ENCODE measurements around the gene CCDC170. TPM values are rescaled to one million over a fixed set of nuclear protein-coding genes. Genes with fewer than 3 reads are reported as not detected.

The CCDC170 gene
- total and polyA plus RNA-seq, 2 donors (not counting 1 experiment from before 2014, with no cell fraction given): 0.76 to 0.83 TPM

DNA sequence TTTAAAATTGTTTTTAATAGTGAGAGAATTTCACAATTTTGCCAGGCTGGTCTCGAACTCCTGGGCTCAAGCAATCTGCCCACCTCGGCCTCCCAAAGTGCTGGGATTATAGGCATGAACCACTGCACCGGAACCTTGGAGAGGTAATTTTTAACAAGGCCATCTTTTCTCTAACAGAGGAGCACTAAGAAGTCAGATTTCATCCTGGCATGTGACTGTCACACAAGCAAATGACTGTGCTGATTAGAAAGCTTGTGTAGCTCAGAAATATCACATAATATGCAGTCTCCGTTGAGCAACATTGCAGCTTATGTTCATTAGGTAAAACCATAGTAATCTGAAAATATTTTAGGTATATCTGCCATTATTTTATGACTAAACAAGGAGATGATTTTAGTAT, 156.0 kb downstream of the CCDC170 start:
- Histone ChIP-seq H3K36me3 (ENCODE audit: control insufficient read depth, insufficient read depth, low read length) (no peaks in the 10 kb centered on the region), H3K79me2 (ENCODE audit: control insufficient read depth, insufficient read depth, low read length) (no peaks in the 10 kb centered on the region), H2AFZ (ENCODE audit: low read length) (no peak overlapping the region), H3K27ac (ENCODE audit: insufficient read depth, low read length) (no peak overlapping the region), H3K4me2 (ENCODE audit: extremely low read depth, insufficient read depth, low read length) (no peak overlapping the region), H3K4me1 (ENCODE audit: control insufficient read depth, extremely low read depth, insufficient read depth, low read length) (no peaks in the 10 kb centered on the region), H3K4me3 (replicated peaks in 1 of 4; ENCODE audit: control extremely low read depth in 1 of 4, insufficient read depth in 1 of 4, low read depth in 3 of 4, low read length in 4 of 4) (no peak overlapping the region), H3K27me3 (ENCODE audit: control insufficient read depth, insufficient read depth, low read length) (no peaks in the 10 kb centered on the region), H3K9ac (ENCODE audit: insufficient read depth, low read length) (no peak overlapping the region), H3K9me3 (ENCODE audit: control insufficient read depth, insufficient read depth, low read depth, low read length) (no peaks in the 10 kb centered on the region), H4K20me1 (ENCODE audit: control insufficient read depth, extremely low read depth, insufficient read depth, low read length) (no peaks in the 10 kb centered on the region)
- no peak for DNase-seq (ENCODE audit: low read depth in 2 of 2)
- TF ChIP-seq, protein P1, sequence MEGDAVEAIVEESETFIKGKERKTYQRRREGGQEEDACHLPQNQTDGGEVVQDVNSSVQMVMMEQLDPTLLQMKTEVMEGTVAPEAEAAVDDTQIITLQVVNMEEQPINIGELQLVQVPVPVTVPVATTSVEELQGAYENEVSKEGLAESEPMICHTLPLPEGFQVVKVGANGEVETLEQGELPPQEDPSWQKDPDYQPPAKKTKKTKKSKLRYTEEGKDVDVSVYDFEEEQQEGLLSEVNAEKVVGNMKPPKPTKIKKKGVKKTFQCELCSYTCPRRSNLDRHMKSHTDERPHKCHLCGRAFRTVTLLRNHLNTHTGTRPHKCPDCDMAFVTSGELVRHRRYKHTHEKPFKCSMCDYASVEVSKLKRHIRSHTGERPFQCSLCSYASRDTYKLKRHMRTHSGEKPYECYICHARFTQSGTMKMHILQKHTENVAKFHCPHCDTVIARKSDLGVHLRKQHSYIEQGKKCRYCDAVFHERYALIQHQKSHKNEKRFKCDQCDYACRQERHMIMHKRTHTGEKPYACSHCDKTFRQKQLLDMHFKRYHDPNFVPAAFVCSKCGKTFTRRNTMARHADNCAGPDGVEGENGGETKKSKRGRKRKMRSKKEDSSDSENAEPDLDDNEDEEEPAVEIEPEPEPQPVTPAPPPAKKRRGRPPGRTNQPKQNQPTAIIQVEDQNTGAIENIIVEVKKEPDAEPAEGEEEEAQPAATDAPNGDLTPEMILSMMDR (conservative IDR thresholded peaks at IDR 0.05 in 1 of 2, IDR thresholded peaks at IDR 0.05 in 1 of 2; ENCODE audit: low read depth in 1 of 2, low read length in 2 of 2): no peak
- TF ChIP-seq EZH2 (IDR thresholded peaks at IDR 0.05; ENCODE audit: low read length, missing control alignments): no peak

GRCh38 chr6:151651639-151652038, 157.8 kb downstream of the CCDC170 start:
- Histone ChIP-seq H3K79me2 (ENCODE audit: control insufficient read depth, insufficient read depth, low read length) (no peaks in the 10 kb centered on the region), H3K4me2 (ENCODE audit: extremely low read depth, insufficient read depth, low read length) (no peak overlapping the region), H2AFZ (ENCODE audit: low read length) (no peak overlapping the region), H3K27me3 (ENCODE audit: control insufficient read depth, insufficient read depth, low read length) (no peaks in the 10 kb centered on the region), H3K9ac (ENCODE audit: insufficient read depth, low read length) (no peak overlapping the region), H3K4me3 (replicated peaks in 1 of 4; ENCODE audit: control extremely low read depth in 1 of 4, insufficient read depth in 1 of 4, low read depth in 3 of 4, low read length in 4 of 4) (no peak overlapping the region), H3K36me3 (ENCODE audit: control insufficient read depth, insufficient read depth, low read length) (no peaks in the 10 kb centered on the region), H3K27ac (ENCODE audit: insufficient read depth, low read length) (no peak overlapping the region), H3K9me3 (ENCODE audit: control insufficient read depth, insufficient read depth, low read depth, low read length) (no peaks in the 10 kb centered on the region), H3K4me1 (ENCODE audit: control insufficient read depth, extremely low read depth, insufficient read depth, low read length) (no peaks in the 10 kb centered on the region), H4K20me1 (ENCODE audit: control insufficient read depth, extremely low read depth, insufficient read depth, low read length) (no peaks in the 10 kb centered on the region)
- no peak for DNase-seq (ENCODE audit: low read depth in 2 of 2)
- no peak for TF ChIP-seq EZH2 (IDR thresholded peaks at IDR 0.05; ENCODE audit: low read length, missing control alignments)
- TF ChIP-seq, protein P1 (conservative IDR thresholded peaks at IDR 0.05 in 1 of 2, IDR thresholded peaks at IDR 0.05 in 1 of 2; ENCODE audit: low read depth in 1 of 2, low read length in 2 of 2): no peak

GRCh38 chr6:151652325-151652724, 158.5 kb downstream of the CCDC170 start:
- no peak overlapping the region for H2AFZ ChIP-seq (ENCODE audit: low read length)
- no peaks in the 10 kb centered on the region for H3K27me3 ChIP-seq (ENCODE audit: control insufficient read depth, insufficient read depth, low read length)
- TF ChIP-seq, protein P1 (conservative IDR thresholded peaks at IDR 0.05 in 1 of 2, IDR thresholded peaks at IDR 0.05 in 1 of 2; ENCODE audit: low read depth in 1 of 2, low read length in 2 of 2): no peak
- TF ChIP-seq EZH2 (IDR thresholded peaks at IDR 0.05; ENCODE audit: low read length, missing control alignments): no peak
- H3K79me2 ChIP-seq (ENCODE audit: control insufficient read depth, insufficient read depth, low read length): no peaks in the 10 kb centered on the region
- H3K9me3 ChIP-seq (ENCODE audit: control insufficient read depth, insufficient read depth, low read depth, low read length): no peaks in the 10 kb centered on the region
- DNase-seq (ENCODE audit: low read depth in 2 of 2): no peak
- H3K4me1 ChIP-seq (ENCODE audit: control insufficient read depth, extremely low read depth, insufficient read depth, low read length): no peaks in the 10 kb centered on the region
- H3K36me3 ChIP-seq (ENCODE audit: control insufficient read depth, insufficient read depth, low read length): no peaks in the 10 kb centered on the region
- no peak overlapping the region for H3K27ac ChIP-seq (ENCODE audit: insufficient read depth, low read length)
- H4K20me1 ChIP-seq (ENCODE audit: control insufficient read depth, extremely low read depth, insufficient read depth, low read length): no peaks in the 10 kb centered on the region
- no peak overlapping the region for H3K9ac ChIP-seq (ENCODE audit: insufficient read depth, low read length)
- H3K4me2 ChIP-seq (ENCODE audit: extremely low read depth, insufficient read depth, low read length): no peak overlapping the region
- H3K4me3 ChIP-seq (replicated peaks in 1 of 4; ENCODE audit: control extremely low read depth in 1 of 4, insufficient read depth in 1 of 4, low read depth in 3 of 4, low read length in 4 of 4): no peak overlapping the region
